ENCODE results near the gene TIE1. TPM values are rescaled to one million over a fixed set of nuclear protein-coding genes. Genes with fewer than 3 reads are reported as not detected.

TIE1 gene
- total RNA-seq, 1 donor from 2014 or later, result 643 TPM

- peaks cover 3% of the 10 kb centered on the region for H3K27me3 Mint-ChIP-seq (ENCODE audit: unreplicated experiment)
- H3K27ac Mint-ChIP-seq (ENCODE audit: unreplicated experiment), result no peak overlapping the region
- H3K36me3 Mint-ChIP-seq (ENCODE audit: low read depth, unreplicated experiment), result no peaks in the 10 kb centered on the region
These were observed 8.6 kb upstream of the TIE1 start for GRCh38 chr1:43292216-43292615.

GRCh38 chr1:43292679-43293078, 8.1 kb upstream of the TIE1 start:
- Mint-ChIP-seq H3K36me3 (ENCODE audit: low read depth, unreplicated experiment) (no peaks in the 10 kb centered on the region), H3K4me3 (ENCODE audit: unreplicated experiment) (no peak overlapping the region), H3K27me3 (ENCODE audit: unreplicated experiment) (peaks cover 1% of the 10 kb centered on the region), H3K4me1 (ENCODE audit: unreplicated experiment) (peaks cover 33% of the 10 kb centered on the region), H3K27ac (ENCODE audit: unreplicated experiment) (no peak overlapping the region), H3K9me3 (ENCODE audit: unreplicated experiment) (no peaks in the 10 kb centered on the region)
- no peak for DNase-seq (ENCODE audit: low spot score)
- TF ChIP-seq CTCF (IDR thresholded peaks at IDR 0.05; ENCODE audit: unreplicated experiment), result no peak

More at GRCh38 chr1:43292216-43292615, 8.6 kb upstream of the TIE1 start:
- TF ChIP-seq CTCF (IDR thresholded peaks at IDR 0.05; ENCODE audit: unreplicated experiment), result no peak
- H3K9me3 Mint-ChIP-seq (ENCODE audit: unreplicated experiment), result no peaks in the 10 kb centered on the region
- DNase-seq (ENCODE audit: low spot score), result no peak
- peaks cover 31% of the 10 kb centered on the region for H3K4me1 Mint-ChIP-seq (ENCODE audit: unreplicated experiment)
- no peak overlapping the region for H3K4me3 Mint-ChIP-seq (ENCODE audit: unreplicated experiment)

- Mint-ChIP-seq H3K9me3 (ENCODE audit: unreplicated experiment) (no peaks in the 10 kb centered on the region), H3K27me3 (ENCODE audit: unreplicated experiment) (no peaks in the 10 kb centered on the region), H3K4me3 (ENCODE audit: unreplicated experiment) (peak overlapping the region; percentile 74), H3K27ac (ENCODE audit: unreplicated experiment) (no peak overlapping the region), H3K36me3 (ENCODE audit: low read depth, unreplicated experiment) (no peaks in the 10 kb centered on the region), H3K4me1 (ENCODE audit: unreplicated experiment) (peaks cover 36% of the 10 kb centered on the region)
- no peak for TF ChIP-seq CTCF (IDR thresholded peaks at IDR 0.05; ENCODE audit: unreplicated experiment)
- no peak for DNase-seq (ENCODE audit: low spot score)
These were observed 7.6 kb upstream of the TIE1 start for GRCh38 chr1:43293176-43293575.

- DNase-seq (ENCODE audit: low spot score), result no peak
- H3K27ac Mint-ChIP-seq (ENCODE audit: unreplicated experiment), result peak overlapping the region; percentile 80
- no peaks in the 10 kb centered on the region for H3K36me3 Mint-ChIP-seq (ENCODE audit: low read depth, unreplicated experiment)
- H3K27me3 Mint-ChIP-seq (ENCODE audit: unreplicated experiment), result no peaks in the 10 kb centered on the region
- no peaks in the 10 kb centered on the region for H3K9me3 Mint-ChIP-seq (ENCODE audit: unreplicated experiment)
- peaks cover 38% of the 10 kb centered on the region for H3K4me1 Mint-ChIP-seq (ENCODE audit: unreplicated experiment)
- H3K4me3 Mint-ChIP-seq (ENCODE audit: unreplicated experiment), result no peak overlapping the region
- no peak for TF ChIP-seq CTCF (IDR thresholded peaks at IDR 0.05; ENCODE audit: unreplicated experiment)
These were observed 6.7 kb upstream of the TIE1 start for GRCh38 chr1:43293896-43294760.

- no peak for DNase-seq (ENCODE audit: low spot score)
- Mint-ChIP-seq H3K36me3 (ENCODE audit: low read depth, unreplicated experiment) (no peaks in the 10 kb centered on the region), H3K27me3 (ENCODE audit: unreplicated experiment) (no peaks in the 10 kb centered on the region), H3K4me3 (ENCODE audit: unreplicated experiment) (no peak overlapping the region), H3K4me1 (ENCODE audit: unreplicated experiment) (peaks cover 45% of the 10 kb centered on the region), H3K9me3 (ENCODE audit: unreplicated experiment) (no peaks in the 10 kb centered on the region), H3K27ac (ENCODE audit: unreplicated experiment) (peak overlapping the region; percentile 80)
- no peak for TF ChIP-seq CTCF (IDR thresholded peaks at IDR 0.05; ENCODE audit: unreplicated experiment)
These were observed 6.0 kb upstream of the TIE1 start for GRCh38 chr1:43294761-43295160.

Data from endothelial cell (in vitro differentiated cells).